ENCODE results near the gene SAMD11. TPM values are rescaled to one million over a fixed set of nuclear protein-coding genes. Genes with fewer than 3 reads are reported as not detected.

SAMD11 gene
- total RNA-seq, 2 experiments from 2014 or later: not detected

GRCh38 chr1:917466-918091 lies 6.1 kb upstream of the SAMD11 start:
- no peak overlapping the region for H3K4me3 ChIP-seq (ENCODE audit: low read length)
- TF ChIP-seq CTCF (IDR thresholded peaks at IDR 0.05): no peak
- Mint-ChIP-seq H3K9me3 (no peaks in the 10 kb centered on the region), H3K27me3 (peaks cover 53% of the 10 kb centered on the region), H3K36me3 (ENCODE audit: low read depth) (no peaks in the 10 kb centered on the region), H3K27ac (no peak overlapping the region), H3K4me3 (no peak overlapping the region), H3K4me1 (ENCODE audit: low read depth) (peaks cover 13% of the 10 kb centered on the region)
- ChIA-PET POLR2A (no interaction called here), CTCF (no interaction called here)
- H3K36me3 ChIP-seq (ENCODE audit: insufficient read depth, low read length): no peaks in the 10 kb centered on the region
- H3K4me1 ChIP-seq (ENCODE audit: insufficient read depth, low read length): peaks cover 18% of the 10 kb centered on the region
- peaks cover 31 to 39% of the 10 kb centered on the region in 2 experiments for H3K27me3 ChIP-seq (ENCODE audit: control insufficient read depth in 1 of 2, insufficient read depth in 2 of 2, low read length in 2 of 2)
- DNase-seq (no peak), ATAC-seq (ENCODE audit: poor library complexity) (no peak)
- intact Hi-C loops (cut with DNase I, micrococcal nuclease): no loop called here
- no peak overlapping the region for H3K27ac ChIP-seq (ENCODE audit: low read depth in 1 of 2, low read length in 2 of 2)
- peaks cover 0 to 24% of the 10 kb centered on the region in 2 experiments for H3K9me3 ChIP-seq (ENCODE audit: control insufficient read depth in 1 of 2, insufficient read depth in 1 of 2, low read length in 2 of 2)

- Histone ChIP-seq H3K27ac (ENCODE audit: low read depth in 1 of 2, low read length in 2 of 2) (no peak overlapping the region), H3K4me1 (ENCODE audit: insufficient read depth, low read length) (peaks cover 26% of the 10 kb centered on the region), H3K4me3 (ENCODE audit: low read length) (no peak overlapping the region), H3K27me3 (ENCODE audit: control insufficient read depth in 1 of 2, insufficient read depth in 2 of 2, low read length in 2 of 2) (peaks cover 39 to 46% of the 10 kb centered on the region in 2 experiments), H3K36me3 (ENCODE audit: insufficient read depth, low read length) (no peaks in the 10 kb centered on the region), H3K9me3 (ENCODE audit: control insufficient read depth in 1 of 2, insufficient read depth in 1 of 2, low read length in 2 of 2) (peaks cover 0 to 30% of the 10 kb centered on the region in 2 experiments)
- intact Hi-C loops (cut with DNase I, micrococcal nuclease): no loop called here
- Mint-ChIP-seq H3K27ac (no peak overlapping the region), H3K27me3 (peaks cover 54% of the 10 kb centered on the region), H3K4me3 (no peak overlapping the region), H3K9me3 (no peaks in the 10 kb centered on the region), H3K36me3 (ENCODE audit: low read depth) (no peaks in the 10 kb centered on the region), H3K4me1 (ENCODE audit: low read depth) (peaks cover 15% of the 10 kb centered on the region)
- ChIA-PET POLR2A (no interaction called here), CTCF (no interaction called here)
- no peak for DNase-seq
- TF ChIP-seq CTCF (IDR thresholded peaks at IDR 0.05): no peak
- no peak for ATAC-seq (ENCODE audit: poor library complexity)
These were observed 5.4 kb upstream of the SAMD11 start for GRCh38 chr1:918353-918752.

GRCh38 chr1:918843-919242 lies 4.9 kb upstream of the SAMD11 start:
- no peak for TF ChIP-seq CTCF (IDR thresholded peaks at IDR 0.05)
- intact Hi-C loops (cut with DNase I, micrococcal nuclease): no loop called here
- Histone ChIP-seq H3K4me3 (ENCODE audit: low read length) (no peak overlapping the region), H3K36me3 (ENCODE audit: insufficient read depth, low read length) (no peaks in the 10 kb centered on the region), H3K9me3 (ENCODE audit: control insufficient read depth in 1 of 2, insufficient read depth in 1 of 2, low read length in 2 of 2) (peaks cover 0 to 30% of the 10 kb centered on the region in 2 experiments), H3K4me1 (ENCODE audit: insufficient read depth, low read length) (peaks cover 28% of the 10 kb centered on the region), H3K27me3 (ENCODE audit: control insufficient read depth in 1 of 2, insufficient read depth in 2 of 2, low read length in 2 of 2) (peaks cover 39 to 49% of the 10 kb centered on the region in 2 experiments), H3K27ac (ENCODE audit: low read depth in 1 of 2, low read length in 2 of 2) (no peak overlapping the region)
- peaks cover 17% of the 10 kb centered on the region for H3K4me1 Mint-ChIP-seq (ENCODE audit: low read depth)
- H3K4me3 Mint-ChIP-seq: no peak overlapping the region
- ATAC-seq (ENCODE audit: poor library complexity): no peak
- no peak for DNase-seq
- H3K36me3 Mint-ChIP-seq (ENCODE audit: low read depth): no peaks in the 10 kb centered on the region
- peaks cover 56% of the 10 kb centered on the region for H3K27me3 Mint-ChIP-seq
- ChIA-PET POLR2A (no interaction called here), CTCF (no interaction called here)
- no peaks in the 10 kb centered on the region for H3K9me3 Mint-ChIP-seq
- no peak overlapping the region for H3K27ac Mint-ChIP-seq
